ENCODE measurements around the gene LRRC74B. TPM values are rescaled to one million over a fixed set of nuclear protein-coding genes. Genes with fewer than 3 reads are reported as not detected.

Gene LRRC74B
- total RNA-seq, 1 donor from 2014 or later: not detected

DNA sequence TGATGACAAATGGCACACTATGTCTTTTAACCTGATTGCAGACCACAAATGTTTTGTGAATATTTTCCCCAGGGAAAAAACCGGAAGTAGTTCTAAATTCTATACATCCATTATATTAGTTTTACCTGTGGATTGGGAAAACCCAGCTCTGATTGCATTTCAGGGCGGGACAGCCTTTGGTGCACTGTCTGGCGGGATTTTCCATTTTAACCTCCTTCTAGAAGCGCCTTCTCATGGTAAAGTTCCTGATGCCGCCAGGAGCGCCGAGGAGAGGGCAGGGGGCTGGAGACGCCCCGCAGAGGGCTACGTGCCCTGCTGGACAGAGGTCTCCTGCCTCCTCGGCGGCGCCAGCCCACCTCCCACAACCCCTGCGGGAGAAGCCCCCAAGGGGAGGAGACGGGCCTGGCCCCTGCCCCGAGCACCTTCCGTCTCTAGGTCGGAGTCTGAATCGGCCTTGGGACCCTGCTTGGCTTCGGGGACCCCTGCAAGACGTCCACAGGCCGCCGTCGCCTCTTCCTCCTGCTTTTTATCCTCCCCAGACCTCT, 32.0 kb upstream of the LRRC74B start:
- DNase-seq (ENCODE audit: low spot score) (no peak), ATAC-seq (no peak)

DNA sequence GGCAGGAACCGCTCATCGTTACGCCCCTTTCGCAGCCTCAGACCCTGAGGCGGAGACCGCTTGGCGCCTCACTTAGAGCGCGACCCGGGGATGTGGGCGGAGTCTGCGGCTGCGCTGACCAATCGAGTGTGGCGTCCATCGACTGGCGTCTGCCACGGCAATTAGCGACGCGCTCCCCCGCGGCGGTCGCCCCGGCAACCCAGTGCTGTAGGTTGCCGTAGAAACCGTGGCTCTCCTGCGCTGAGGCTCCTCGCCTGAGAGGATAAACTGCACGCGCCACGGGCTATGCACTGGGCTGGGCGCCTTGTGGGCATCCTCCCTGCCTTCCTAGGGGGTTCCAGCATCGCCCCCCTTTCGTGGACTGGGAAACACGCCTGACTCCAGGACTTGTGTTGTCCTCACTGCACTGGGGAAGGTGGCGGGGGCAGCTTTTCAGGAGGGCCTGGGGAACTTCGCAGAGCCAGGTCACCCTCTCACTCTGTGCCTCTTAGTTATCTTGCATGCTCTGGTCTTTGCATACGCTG, 31.5 kb upstream of the LRRC74B start:
- DNase-seq (ENCODE audit: low spot score) (peak; percentile 72), ATAC-seq (peak; percentile 79)

DNA sequence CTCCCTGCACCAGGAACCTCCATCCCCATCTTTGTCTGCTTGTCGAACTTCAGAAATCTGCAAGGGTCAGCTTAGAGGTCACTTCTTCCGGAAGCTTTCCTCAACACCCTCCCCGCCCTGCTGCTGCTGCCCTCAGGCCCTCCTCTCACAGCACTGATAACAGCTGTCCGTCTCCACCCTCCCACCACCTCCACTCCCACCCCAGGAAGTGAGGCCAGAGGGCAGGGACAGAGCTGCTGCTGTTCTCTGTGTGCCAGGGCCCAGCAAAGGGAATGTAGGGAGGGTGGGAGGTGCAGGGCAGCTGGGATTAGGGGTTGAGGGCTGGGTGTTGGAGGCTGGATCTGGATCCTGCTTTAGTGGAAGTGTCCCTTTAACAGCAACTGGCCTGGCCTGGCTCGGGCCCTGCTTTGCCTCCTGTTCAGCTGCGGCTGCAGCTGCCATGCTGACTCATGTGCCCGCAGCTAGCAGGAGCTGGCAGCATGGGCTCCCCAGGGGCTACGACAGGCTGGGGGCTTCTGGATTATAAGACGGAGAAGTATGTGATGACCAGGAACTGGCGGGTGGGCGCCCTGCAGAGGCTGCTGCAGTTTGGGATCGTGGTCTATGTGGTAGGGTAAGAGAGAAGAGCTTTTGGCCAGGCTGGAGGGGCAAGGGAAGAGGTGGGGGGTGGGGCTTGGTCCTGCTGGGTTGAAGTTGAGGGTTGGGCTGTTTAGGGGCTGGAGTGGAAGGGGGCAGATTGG, 30.9 kb upstream of the LRRC74B start, which contains the start of gene P2RX6:
TSS of gene P2RX6 (plus strand) at position 440 of the 740 bp plus-strand sequence. CDS start at position 450, 10 bp downstream.
- no peak for DNase-seq (ENCODE audit: low spot score)
- ATAC-seq: peak; percentile 50

DNA sequence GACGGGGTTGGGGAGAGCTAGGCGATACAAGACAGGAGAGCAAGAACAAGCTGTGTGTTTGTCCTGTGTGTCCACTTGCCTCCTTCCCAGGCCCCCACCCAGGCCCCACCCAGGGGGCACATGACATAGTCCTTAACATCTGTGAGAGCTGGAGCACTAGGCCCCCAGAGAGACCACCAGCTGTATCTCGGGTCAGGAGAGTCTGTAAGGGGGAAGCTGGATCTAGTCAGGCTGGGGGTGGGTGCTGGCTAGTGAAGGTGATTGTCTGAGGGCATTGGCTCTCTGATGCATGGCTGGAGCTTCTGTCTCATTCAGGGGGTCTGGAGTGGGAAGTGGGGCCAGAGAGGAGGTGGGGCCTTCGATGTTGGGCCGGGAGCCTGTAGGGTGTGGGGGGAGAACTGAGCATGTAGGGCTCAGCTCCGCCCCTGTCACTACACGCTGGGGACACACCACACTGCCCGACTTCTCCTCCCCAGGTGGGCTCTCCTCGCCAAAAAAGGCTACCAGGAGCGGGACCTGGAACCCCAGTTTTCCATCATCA, 30.2 kb upstream of the LRRC74B start:
- no peak for ATAC-seq
- no peak for DNase-seq (ENCODE audit: low spot score)

DNA sequence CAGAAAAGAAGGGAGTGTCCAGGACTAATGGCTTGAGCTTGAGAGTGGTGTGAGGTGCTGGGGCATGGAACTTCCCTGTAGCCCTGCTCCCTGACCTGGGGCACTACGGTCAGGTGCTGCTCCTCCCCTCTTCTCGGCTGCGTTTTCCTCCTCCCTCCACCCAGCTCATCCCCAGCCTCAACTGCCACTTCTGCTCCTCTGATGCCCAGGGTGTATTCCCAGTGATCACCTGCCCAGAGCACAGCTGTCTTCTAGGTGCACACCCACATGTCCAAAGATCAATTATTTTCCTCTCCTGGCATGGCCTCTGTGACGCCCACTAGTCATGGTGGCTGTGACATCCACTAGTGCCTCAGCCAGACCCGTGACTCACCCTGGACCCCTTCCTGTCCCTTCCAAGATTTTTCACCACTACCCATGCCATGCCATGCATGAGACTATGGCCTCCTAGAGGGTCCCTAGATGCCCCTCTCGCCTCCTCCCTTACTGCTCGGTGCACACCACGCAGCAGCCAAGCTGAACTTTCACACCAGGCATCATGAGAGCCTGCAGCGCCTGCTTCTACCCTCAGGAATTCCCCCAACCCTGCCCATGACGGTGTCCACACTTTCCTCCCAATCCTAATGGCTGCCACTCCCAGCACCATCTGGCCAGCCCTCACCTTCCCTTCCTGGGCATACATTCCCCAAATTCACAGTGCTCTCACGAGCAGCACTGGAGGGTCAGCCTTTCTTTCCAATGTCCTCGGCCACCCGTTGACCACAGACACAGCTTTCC, 28.9 kb upstream of the LRRC74B start:
- ATAC-seq (no peak), DNase-seq (ENCODE audit: low spot score) (no peak)

DNA sequence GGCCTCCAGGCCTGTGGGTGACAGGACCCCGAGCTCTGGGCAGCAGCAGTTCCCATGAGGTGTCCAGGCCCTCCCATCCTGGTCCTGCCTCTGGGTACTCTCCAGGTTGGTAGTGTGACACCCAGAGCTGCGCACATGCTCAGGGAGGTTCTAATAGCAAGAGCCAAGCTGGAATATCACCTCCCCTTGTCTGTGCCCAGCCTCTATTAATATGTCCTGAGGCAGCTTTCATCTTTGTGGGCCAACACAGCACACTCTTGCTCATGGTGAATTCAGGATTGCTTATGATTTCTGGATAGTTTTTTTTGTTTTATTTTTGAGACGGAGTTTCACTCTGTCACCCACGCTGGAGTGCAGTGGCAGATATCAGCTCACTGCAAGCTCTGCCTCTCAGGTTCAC, 27.4 kb upstream of the LRRC74B start:
- no peak for DNase-seq (ENCODE audit: low spot score)
- ATAC-seq: no peak

DNA sequence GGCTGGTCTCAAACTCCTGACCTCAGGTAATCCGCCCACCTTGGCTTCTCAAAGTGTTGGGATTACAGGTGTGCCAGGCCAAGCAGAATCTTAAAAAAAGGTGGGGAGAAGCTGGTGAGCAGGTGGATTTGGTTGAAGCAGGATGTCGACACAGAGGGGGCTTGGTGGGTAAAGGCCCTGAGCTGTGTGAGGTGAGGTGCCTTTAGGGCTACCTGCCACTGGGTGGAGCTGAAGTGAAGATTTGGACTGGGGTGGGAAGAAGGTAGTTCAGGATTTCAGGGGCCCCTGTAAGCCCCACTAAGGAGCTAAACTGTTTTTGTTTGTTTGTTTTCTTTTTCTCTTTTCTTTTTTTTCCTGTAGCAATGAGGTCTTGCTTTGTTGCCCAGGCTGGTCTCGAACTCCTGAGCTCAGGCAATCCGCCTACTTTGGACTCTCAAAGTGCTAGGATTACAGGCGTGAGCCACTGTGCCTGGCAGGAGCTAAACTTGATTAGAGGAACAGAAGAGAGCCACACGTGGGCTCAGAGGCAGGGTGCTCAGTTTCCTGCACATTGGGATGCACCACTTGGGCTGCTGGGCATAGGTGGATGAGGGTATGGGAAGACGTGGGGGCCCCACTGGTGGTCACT, 24.8 kb upstream of the LRRC74B start:
- ATAC-seq: peak; percentile 42
- DNase-seq (ENCODE audit: low spot score): no peak

DNA sequence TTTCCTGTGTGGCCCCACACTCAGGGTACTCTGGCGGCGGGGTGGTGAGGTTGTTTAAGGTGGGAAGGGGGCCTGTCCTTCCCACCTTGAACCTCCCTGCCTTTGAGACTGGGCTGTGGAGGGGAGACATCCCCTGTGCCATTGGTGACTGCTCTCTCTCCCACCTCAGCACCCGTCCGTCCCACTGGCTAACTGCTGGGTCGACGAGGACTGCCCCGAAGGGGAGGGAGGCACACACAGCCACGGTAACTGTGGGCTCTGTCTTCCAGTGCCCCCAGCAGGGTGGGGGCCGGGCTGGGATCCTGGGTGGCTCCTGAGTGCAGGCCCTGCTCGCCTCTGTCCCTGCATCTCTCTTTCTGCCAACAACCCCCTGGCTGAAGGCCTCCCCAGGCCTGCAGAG, 23.2 kb upstream of the LRRC74B start:
- ATAC-seq (no peak), DNase-seq (ENCODE audit: low spot score) (no peak)

DNA sequence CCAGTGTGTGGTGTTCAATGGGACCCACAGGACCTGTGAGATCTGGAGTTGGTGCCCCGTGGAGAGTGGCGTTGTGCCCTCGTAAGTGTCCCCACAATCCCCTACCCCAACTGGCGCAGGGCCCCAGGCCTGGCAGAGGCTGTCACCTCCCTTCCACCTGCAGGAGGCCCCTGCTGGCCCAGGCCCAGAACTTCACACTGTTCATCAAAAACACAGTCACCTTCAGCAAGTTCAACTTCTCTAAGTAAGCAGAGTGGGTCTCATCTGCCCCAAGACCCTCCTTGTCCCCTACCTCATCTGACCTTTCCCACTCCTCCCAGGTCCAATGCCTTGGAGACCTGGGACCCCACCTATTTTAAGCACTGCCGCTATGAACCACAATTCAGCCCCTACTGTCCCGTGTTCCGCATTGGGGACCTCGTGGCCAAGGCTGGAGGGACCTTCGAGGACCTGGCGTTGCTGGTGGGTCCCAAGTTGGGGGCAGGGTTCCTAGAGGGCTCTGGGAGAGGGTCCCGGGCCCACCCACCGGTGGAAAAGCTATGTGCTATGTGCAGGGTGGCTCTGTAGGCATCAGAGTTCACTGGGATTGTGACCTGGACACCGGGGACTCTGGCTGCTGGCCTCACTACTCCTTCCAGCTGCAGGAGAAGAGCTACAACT, 22.7 kb upstream of the LRRC74B start:
- DNase-seq (ENCODE audit: low spot score) (no peak), ATAC-seq (no peak)

DNA sequence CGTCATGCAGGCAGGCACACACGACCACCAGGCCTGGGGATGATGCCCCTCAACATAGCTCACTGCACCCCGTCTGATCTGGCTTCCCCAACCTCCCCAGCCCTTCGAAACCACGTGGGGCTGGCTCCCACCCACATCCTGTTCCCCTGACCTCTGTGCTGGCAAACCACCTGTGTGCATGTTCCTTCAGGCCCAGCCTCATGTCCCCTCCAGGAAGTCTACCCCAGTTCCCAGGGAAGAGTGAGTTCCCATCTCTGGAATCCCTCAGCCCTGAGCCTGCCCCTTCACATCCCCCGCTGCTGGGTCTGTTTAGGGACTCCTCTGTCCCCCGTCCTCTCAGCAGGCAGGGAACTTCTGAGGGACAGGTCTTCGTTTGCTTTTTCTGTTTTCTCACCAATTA, 20.5 kb upstream of the LRRC74B start:
- no peak for ATAC-seq
- no peak for DNase-seq (ENCODE audit: low spot score)

DNA sequence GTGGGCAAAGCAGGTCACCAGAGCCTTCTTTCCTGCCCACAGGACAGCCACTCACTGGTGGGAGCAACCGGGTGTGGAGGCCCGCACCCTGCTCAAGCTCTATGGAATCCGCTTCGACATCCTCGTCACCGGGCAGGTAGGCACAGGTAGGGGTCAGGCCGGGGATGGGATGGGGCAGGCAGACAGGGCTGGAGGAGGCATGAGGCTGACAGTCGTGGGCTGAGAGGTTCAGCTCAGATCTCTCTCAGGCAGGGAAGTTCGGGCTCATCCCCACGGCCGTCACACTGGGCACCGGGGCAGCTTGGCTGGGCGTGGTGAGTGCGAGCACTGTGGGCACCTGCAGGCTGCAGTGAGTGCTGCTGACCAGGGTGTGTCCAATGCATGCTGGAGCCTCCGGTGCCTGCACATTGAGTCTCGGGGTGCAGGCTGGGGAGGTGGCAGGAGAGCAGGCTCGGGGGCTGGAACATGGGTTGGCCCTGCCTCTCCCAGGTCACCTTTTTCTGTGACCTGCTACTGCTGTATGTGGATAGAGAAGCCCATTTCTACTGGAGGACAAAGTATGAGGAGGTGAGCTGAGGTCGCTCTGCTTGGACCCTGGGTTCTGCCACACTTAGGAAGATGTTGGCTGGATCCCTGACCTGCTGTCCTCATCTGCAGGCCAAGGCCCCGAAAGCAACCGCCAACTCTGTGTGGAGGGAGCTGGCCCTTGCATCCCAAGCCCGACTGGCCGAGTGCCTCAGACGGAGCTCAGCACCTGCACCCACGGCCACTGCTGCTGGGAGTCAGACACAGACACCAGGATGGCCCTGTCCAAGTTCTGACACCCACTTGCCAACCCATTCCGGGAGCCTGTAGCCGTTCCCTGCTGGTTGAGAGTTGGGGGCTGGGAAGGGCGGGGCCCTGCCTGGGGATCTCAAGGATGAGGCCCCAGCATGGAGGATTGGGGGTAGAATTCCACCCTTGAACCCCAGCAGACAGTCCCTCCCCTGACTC, 19.7 kb upstream of the LRRC74B start:
- ATAC-seq (no peak), DNase-seq (ENCODE audit: low spot score) (no peak)

DNA sequence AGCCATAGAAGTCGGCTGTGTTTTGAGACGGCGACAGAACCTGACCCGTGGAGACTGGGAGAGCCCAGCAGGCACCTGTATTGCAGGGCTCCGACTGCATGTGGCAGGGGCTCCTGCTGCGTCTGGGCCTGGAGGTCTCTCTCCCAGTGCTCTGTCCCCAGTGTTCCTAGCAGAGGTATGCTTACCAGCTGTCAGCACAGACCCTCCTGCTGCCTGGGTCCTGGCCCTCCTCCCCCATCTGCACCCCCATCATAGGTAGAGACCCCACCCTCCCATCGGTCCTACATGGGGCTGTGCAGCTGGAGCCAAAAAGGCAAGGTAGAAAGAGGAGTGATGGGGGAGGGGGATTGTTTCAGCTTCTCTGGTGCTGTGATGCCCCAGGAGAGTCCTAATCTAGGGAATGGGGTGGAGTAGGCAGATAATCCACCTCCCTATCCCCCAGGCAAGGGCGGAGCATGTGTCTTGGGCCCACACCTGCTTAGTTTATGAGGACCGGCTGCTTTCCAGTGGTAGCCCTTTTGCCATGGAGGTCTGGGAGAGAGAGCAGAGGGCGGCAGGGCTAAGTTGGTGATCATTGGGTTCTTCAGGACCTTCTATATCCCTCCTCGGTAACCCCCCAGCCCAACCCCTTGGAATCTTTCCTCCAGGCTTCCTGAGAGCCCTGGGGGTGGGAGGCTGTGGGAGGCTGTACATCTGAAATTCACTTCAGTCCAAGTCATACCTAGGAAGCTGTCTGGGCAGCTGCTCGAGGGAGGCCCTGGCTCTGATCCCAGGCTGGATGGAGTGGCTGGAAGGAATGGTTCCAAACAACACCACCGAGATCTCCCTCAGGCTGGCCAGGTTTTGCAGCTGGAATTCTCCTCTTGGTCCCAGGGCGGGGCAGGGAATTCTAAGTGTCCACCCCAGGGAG, 18.7 kb upstream of the LRRC74B start:
- no peak for DNase-seq (ENCODE audit: low spot score)
- ATAC-seq: no peak

DNA sequence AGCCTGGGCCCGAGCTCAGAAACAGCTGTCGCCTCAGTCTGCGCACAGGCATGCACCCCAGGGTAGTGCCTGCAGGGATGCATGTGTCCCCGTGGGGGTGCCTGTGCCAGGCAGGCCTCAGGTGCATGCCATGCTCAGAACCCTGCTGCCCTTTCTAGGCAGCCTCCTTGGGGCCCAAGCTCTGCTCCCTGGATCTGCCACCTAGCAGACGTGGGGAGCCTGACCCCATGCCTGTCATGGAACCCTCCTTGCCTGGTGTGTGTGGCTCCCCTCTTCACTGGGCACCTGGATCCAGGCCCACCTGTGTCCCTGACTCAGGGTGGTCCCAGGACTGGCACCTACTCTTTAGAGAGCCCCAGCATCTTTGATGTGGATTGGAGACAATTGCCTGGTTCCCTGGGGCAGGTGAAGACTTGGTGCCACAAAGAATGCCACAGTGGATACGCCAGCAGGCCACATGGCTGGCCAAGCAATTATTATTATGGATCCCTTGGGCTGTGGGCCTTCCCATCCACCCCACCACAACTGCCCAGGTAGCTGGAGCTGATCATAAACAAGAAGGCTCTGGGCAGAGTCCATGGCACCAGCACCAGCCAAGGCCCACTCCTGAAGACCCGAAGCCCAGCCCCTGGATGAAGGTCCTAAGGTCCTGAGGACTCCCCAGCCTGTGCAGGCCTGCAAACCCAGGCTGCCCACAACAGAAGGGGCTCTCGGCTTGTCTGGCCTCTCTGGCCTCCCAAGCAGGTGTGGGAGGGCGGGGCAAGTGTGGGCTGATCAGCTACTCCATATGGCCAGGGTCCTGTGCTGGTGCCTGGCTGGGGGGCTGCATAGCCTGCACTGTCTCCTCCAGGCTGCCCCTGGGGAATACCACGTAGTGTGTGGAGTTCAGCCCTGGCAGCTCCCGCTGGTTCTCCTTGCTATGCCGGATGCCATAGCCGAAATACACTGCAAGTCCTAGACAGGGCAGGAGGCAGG, 17.2 kb upstream of the LRRC74B start:
- no peak for DNase-seq (ENCODE audit: low spot score)

DNA sequence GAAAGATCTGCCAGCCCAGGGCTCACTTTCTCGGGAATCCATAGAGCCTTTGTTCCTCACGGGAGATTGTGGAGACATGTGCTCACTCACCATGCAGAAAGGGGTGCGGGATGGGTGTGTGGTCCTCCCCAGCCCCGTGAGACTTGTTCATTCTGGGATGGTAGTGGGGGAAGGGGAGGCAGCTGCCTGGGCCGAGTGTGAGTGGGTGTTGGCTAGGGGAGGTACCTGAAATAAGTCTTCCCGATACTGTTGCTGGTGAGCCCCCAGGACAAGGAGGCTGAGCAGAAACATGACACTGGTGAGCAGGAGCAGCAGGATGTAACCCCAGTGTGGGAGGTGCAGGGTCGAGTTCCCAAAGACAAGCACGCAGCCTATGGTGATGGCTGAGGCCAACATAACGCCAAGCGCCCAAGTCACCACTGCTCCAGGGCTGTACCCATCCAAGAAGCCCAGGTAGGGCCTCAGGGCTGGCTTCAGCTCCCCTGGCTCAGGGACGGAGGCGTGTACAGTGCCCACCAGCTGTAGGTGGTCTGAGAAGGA, 16.2 kb upstream of the LRRC74B start:
- ATAC-seq (no peak), DNase-seq (ENCODE audit: low spot score) (no peak)

More for the DNA sequence above, 17.2 kb upstream of the LRRC74B start:
- ATAC-seq: no peak

DNA sequence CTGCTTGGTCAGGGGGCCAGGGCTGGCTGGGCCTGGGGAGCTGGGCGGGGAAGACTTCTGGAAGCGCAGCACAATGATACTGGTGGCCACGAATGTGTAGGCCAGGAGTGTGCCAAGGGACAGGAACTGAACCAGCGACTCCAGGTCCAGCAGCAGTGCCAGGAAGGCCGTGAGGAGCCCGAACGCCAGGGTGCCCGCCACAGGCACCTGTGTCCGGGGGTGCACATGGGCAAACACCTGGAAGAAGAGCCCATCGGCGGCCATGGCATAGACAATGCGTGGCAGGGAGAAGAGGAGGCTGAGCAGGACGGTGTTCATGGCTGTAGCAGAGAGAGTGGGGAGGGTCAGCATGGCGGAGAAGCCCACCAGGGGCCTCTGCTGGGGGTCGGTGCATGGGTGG, 15.7 kb upstream of the LRRC74B start:
- ATAC-seq (no peak), DNase-seq (ENCODE audit: low spot score) (no peak)

DNA sequence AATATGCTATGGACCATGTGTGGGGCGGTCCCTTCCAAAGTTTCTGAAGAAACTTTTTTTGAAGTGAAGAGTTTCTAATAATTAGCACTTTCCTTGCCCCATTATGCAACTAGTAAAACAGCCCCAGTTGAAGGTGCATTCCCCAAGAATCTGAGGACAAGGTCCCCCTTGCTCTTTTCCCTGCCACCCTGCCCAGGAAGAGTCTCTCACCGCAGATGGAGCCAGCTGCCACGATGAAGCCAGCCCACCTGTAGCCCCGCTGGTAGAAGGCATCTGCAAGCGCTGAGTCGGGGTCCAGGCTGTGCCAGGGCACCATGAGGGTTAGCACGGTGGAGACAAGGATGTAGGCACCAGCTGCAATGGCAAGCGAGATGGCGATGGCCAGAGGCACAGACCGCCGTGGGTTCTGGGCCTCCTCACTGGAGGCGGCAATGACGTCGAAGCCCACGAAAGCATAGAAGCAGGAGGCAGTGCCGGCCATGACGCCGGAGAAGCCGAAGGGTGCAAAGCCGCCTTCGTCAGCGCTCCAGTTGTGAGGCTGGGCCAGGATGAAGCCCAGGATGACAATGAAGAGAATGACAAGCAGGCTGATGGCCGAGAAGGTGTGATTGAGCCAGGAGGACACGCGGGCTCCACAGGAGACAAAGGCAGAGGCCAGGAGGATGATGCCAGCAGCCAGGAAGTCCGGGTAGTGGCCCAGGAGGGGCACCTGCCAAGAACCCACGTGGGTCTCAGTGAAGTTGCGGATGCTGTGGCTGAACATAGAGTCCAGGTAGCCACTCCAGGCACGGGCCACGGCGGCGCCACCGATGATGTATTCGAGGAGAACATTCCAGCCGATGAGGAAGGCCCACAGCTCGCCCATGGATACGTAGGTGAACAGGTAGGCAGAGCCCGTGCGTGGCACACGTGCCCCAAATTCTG, 14.9 kb upstream of the LRRC74B start:
- no peak for ATAC-seq
- DNase-seq (ENCODE audit: low spot score): no peak
